WTC11 (cell line): Measurements from ENCODE around the gene LAMTOR5. TPM values are rescaled to one million over a fixed set of nuclear protein-coding genes. Genes with fewer than 3 reads are reported as not detected.

Experiments
- ATAC-seq: fragments of 200-7000 bp; cut with Tn5 transposase; 2 replicates; pipeline ENCODE4 v1.10.0; 2021; ENCODE audit warnings: mild to moderate bottlenecking, moderate library complexity
- CTCF ChIA-PET: fragments of 300-600 bp; sonication (Branson Sonifier 250); formaldehyde crosslinking; loops from one replicate; lab custom pipeline; 2021; ENCODE audit warnings: antibody characterized with exemption; lab: Charles Lee
- POLR2A ChIA-PET: fragments of 350-600 bp; sonication (Branson Sonifier 250); formaldehyde crosslinking; loops from one replicate; lab custom pipeline; 2021; ENCODE audit warnings: antibody characterized with exemption; lab: Charles Lee
- DNase-seq: peaks from one replicate; pipeline ENCODE4 v3.0.0; 2021; ENCODE audit warnings: low spot score
- H3K27ac Mint-ChIP-seq: 2 replicates; pipeline ENCODE4 v1.8.0; 2021; ENCODE audit warnings: mixed read lengths
- H3K27me3 Mint-ChIP-seq: 2 replicates; pipeline ENCODE4 v1.8.0; 2021; ENCODE audit warnings: low read depth, mild to moderate bottlenecking, moderate library complexity, mixed read lengths
- H3K36me3 Mint-ChIP-seq: 2 replicates; pipeline ENCODE4 v1.8.0; 2021; ENCODE audit warnings: mixed read lengths
- H3K4me1 Mint-ChIP-seq: 2 replicates; pipeline ENCODE4 v1.8.0; 2022; ENCODE audit warnings: mixed read lengths
- H3K4me3 Mint-ChIP-seq: 2 replicates; pipeline ENCODE4 v1.8.0; 2021; ENCODE audit warnings: mild to moderate bottlenecking, moderate library complexity, mixed read lengths
- H3K9me3 Mint-ChIP-seq: 2 replicates; pipeline ENCODE4 v1.8.0; 2021; ENCODE audit warnings: mixed read lengths
- CBFB ChIP-seq: sonication (generic); formaldehyde crosslinking; IDR thresholded peaks from 2 replicates; pipeline ENCODE4 v1.8.1; 2022; ENCODE audit warnings: mild to moderate bottlenecking, low read depth, missing genetic modification reagents
- EMX1 ChIP-seq: fragments of 250-450 bp; sonication (Bioruptor Pico); IDR thresholded peaks from 2 replicates; pipeline ENCODE4 v1.8.0; 2021; ENCODE audit warnings: mild to moderate bottlenecking
- ERG ChIP-seq: fragments of 250-450 bp; sonication (Bioruptor Pico); IDR thresholded peaks from 2 replicates; pipeline ENCODE4 v1.8.0; 2021; ENCODE audit warnings: mild to moderate bottlenecking
- ESRRA ChIP-seq: sonication (generic); formaldehyde crosslinking; IDR thresholded peaks from 2 replicates; pipeline ENCODE4 v1.8.1; 2022; ENCODE audit warnings: mild to moderate bottlenecking, missing genetic modification reagents, borderline replicate concordance
- ETV6 ChIP-seq: sonication (generic); formaldehyde crosslinking; IDR thresholded peaks from 2 replicates; pipeline ENCODE4 v1.8.1; 2022; ENCODE audit warnings: mild to moderate bottlenecking, missing genetic modification reagents
- FOXJ3 ChIP-seq: sonication (generic); formaldehyde crosslinking; IDR thresholded peaks from 2 replicates; pipeline ENCODE4 v1.9.0; 2021; ENCODE audit warnings: missing genetic modification reagents, mild to moderate bottlenecking, borderline replicate concordance
- GABPB1 ChIP-seq: sonication (generic); formaldehyde crosslinking; IDR thresholded peaks from 2 replicates; pipeline ENCODE4 v1.8.1; 2023; ENCODE audit warnings: mild to moderate bottlenecking, missing genetic modification reagents
- GTF2I ChIP-seq: fragments of 250-450 bp; sonication (Bioruptor Pico); conservative IDR thresholded peaks from 2 replicates; pipeline ENCODE4 v1.4.0; 2021; ENCODE audit warnings: mild to moderate bottlenecking
- IRF1 ChIP-seq: sonication (generic); formaldehyde crosslinking; IDR thresholded peaks from 2 replicates; pipeline ENCODE4 v1.8.0; 2023; ENCODE audit warnings: missing genetic modification reagents
- JAZF1 ChIP-seq: fragments of 250-450 bp; sonication (Bioruptor Pico); IDR thresholded peaks from 2 replicates; pipeline ENCODE4 v1.9.0; 2021; ENCODE audit warnings: moderate library complexity, mild to moderate bottlenecking, inconsistent platforms
- MLX ChIP-seq: sonication (generic); formaldehyde crosslinking; IDR thresholded peaks from 2 replicates; pipeline ENCODE4 v1.8.1; 2023; ENCODE audit warnings: mild to moderate bottlenecking, missing genetic modification reagents, moderate library complexity
- MXD4 ChIP-seq: fragments of 250-450 bp; sonication (Bioruptor Pico); IDR thresholded peaks from 2 replicates; pipeline ENCODE4 v1.8.0; 2021; ENCODE audit warnings: mild to moderate bottlenecking, moderate library complexity, borderline replicate concordance
- NFE2L1 ChIP-seq: sonication (generic); formaldehyde crosslinking; IDR thresholded peaks from 2 replicates; pipeline ENCODE4 v1.8.1; 2023; ENCODE audit warnings: missing genetic modification reagents
- OVOL2 ChIP-seq: fragments of 250-450 bp; sonication (Bioruptor Pico); IDR thresholded peaks from 2 replicates; pipeline ENCODE4 v1.9.0; 2021; ENCODE audit warnings: mild to moderate bottlenecking, borderline replicate concordance
- PRDM15 ChIP-seq: sonication (generic); formaldehyde crosslinking; IDR thresholded peaks from 2 replicates; pipeline ENCODE4 v1.8.0; 2022; ENCODE audit warnings: missing genetic modification reagents
- RORB ChIP-seq: fragments of 250-450 bp; sonication (Bioruptor Pico); IDR thresholded peaks from 2 replicates; pipeline ENCODE4 v1.9.0; 2021; ENCODE audit warnings: mild to moderate bottlenecking
- SOX15 ChIP-seq: fragments of 250-450 bp; sonication (Bioruptor Pico); IDR thresholded peaks from 2 replicates; pipeline ENCODE4 v1.9.0; 2021; ENCODE audit warnings: mild to moderate bottlenecking
- TCF7 ChIP-seq: sonication (generic); formaldehyde crosslinking; IDR thresholded peaks from 2 replicates; pipeline ENCODE4 v1.8.0; 2022; ENCODE audit warnings: mild to moderate bottlenecking, low read depth, missing genetic modification reagents, moderate library complexity
- TEAD1 ChIP-seq: sonication (generic); formaldehyde crosslinking; IDR thresholded peaks from 2 replicates; pipeline ENCODE4 v1.8.0; 2022; ENCODE audit warnings: mild to moderate bottlenecking, missing genetic modification reagents
- TEAD4 ChIP-seq: sonication (generic); formaldehyde crosslinking; IDR thresholded peaks from 2 replicates; pipeline ENCODE4 v1.8.0; 2022; ENCODE audit warnings: mild to moderate bottlenecking, missing genetic modification reagents
- TP53 ChIP-seq: sonication (generic); formaldehyde crosslinking; IDR thresholded peaks from 2 replicates; pipeline ENCODE4 v1.8.1; 2023; ENCODE audit warnings: mild to moderate bottlenecking, missing genetic modification reagents
- ZBTB21 ChIP-seq: sonication (generic); formaldehyde crosslinking; IDR thresholded peaks from 2 replicates; pipeline ENCODE4 v1.8.1; 2023; ENCODE audit warnings: mild to moderate bottlenecking, missing genetic modification reagents, borderline replicate concordance
- ZNF121 ChIP-seq: sonication (generic); formaldehyde crosslinking; IDR thresholded peaks from 2 replicates; pipeline ENCODE4 v1.8.0; 2023; ENCODE audit warnings: missing genetic modification reagents
- ZNF263 ChIP-seq: sonication (generic); formaldehyde crosslinking; IDR thresholded peaks from 2 replicates; pipeline ENCODE4 v1.8.1; 2022; ENCODE audit warnings: low read depth, mild to moderate bottlenecking, moderate library complexity, missing genetic modification reagents
- ZNF317 ChIP-seq: sonication (generic); formaldehyde crosslinking; IDR thresholded peaks from 2 replicates; pipeline ENCODE4 v1.8.1; 2023; ENCODE audit warnings: low read depth, mild to moderate bottlenecking, moderate library complexity, missing genetic modification reagents, borderline replicate concordance
- ZNF416 ChIP-seq: fragments of 250-450 bp; sonication (Bioruptor Pico); IDR thresholded peaks from 2 replicates; pipeline ENCODE4 v1.9.0; 2021; ENCODE audit warnings: mild to moderate bottlenecking, inconsistent platforms
- ZNF423 ChIP-seq: fragments of 250-450 bp; sonication (Bioruptor Pico); IDR thresholded peaks from 2 replicates; pipeline ENCODE4 v2.1.2; 2022; ENCODE audit warnings: mild to moderate bottlenecking, moderate library complexity
- ZSCAN18 ChIP-seq: fragments of 250-450 bp; sonication (Bioruptor Pico); IDR thresholded peaks from 2 replicates; pipeline ENCODE4 v2.1.2; 2022; ENCODE audit warnings: mild to moderate bottlenecking, moderate library complexity
- total RNA-seq: library from RNA; stranded (reverse); gene quantifications from 3 replicates; pipeline ENCODE4 v1.2.3, GENCODE V29; 2021

Gene LAMTOR5
- total RNA-seq, 1 experiment from 2014 or later = 76.0 TPM

GRCh38 chr1:110430366-110430765, 22.9 kb upstream of the LAMTOR5 start (continued):
- TF ChIP-seq ZSCAN18 (CRISPR knock-in tag) = no peak
- no peak for TF ChIP-seq TEAD4 (CRISPR knock-in tag)
- no peak for TF ChIP-seq ZNF423 (CRISPR knock-in tag)
- TF ChIP-seq, all 79 proteins: peak for 0

- DNase-seq = no peak
- Mint-ChIP-seq H3K4me3 (no peak overlapping the region), H3K4me1 (peaks cover 14% of the 10 kb centered on the region), H3K27ac (no peak overlapping the region), H3K9me3 (no peaks in the 10 kb centered on the region), H3K36me3 (no peaks in the 10 kb centered on the region), H3K27me3 (no peaks in the 10 kb centered on the region)
- ChIA-PET POLR2A (interaction anchor here (0.7 kb wide), 1 partner anchor 1696 kb away, joined by 3 read pairs; no protein-coding TSS in a partner anchor), CTCF (interaction anchor here (0.7 to 3.6 kb wide), 7 partner anchors 16 to 448 kb away, joined by 3 to 23 read pairs (median 5); no protein-coding TSS in a partner anchor)
- no peak for ATAC-seq
- TF ChIP-seq ZNF263 (CRISPR knock-in tag) (no peak), ZNF317 (CRISPR knock-in tag) (no peak), NFE2L1 (CRISPR knock-in tag) (no peak), JAZF1 (no peak), ZNF416 (no peak), SOX15 (no peak), GTF2I (CRISPR knock-in tag) (no peak), MXD4 (CRISPR knock-in tag) (no peak), ERG (CRISPR knock-in tag) (no peak), PRDM15 (CRISPR knock-in tag) (no peak), TEAD1 (no peak), ZNF121 (CRISPR knock-in tag) (no peak), MLX (no peak), TCF7 (CRISPR knock-in tag) (no peak)
Measured at GRCh38 chr1:110428946-110429345, 21.5 kb upstream of the LAMTOR5 start.

GRCh38 chr1:110426854-110427253, 19.4 kb upstream of the LAMTOR5 start:
- CTCF ChIA-PET = no interaction called here
- H3K27me3 Mint-ChIP-seq = no peaks in the 10 kb centered on the region
- ATAC-seq = no peak
- TF ChIP-seq ZBTB21 (CRISPR knock-in tag) (no peak), RORB (CRISPR knock-in tag) (no peak), NFE2L1 (CRISPR knock-in tag) (no peak), IRF1 (CRISPR knock-in tag) (no peak), CBFB (CRISPR knock-in tag) (no peak), FOXJ3 (no peak), ETV6 (CRISPR knock-in tag) (no peak), EMX1 (CRISPR knock-in tag) (no peak), OVOL2 (CRISPR knock-in tag) (no peak), GABPB1 (no peak), ESRRA (CRISPR knock-in tag) (no peak), SOX15 (no peak), TP53 (CRISPR knock-in tag) (no peak)

More at GRCh38 chr1:110426854-110427253, 19.4 kb upstream of the LAMTOR5 start:
- H3K36me3 Mint-ChIP-seq = peaks cover 2% of the 10 kb centered on the region; the same call in 1 of the 2 replicates
- H3K27ac Mint-ChIP-seq = no peak overlapping the region
- H3K9me3 Mint-ChIP-seq = peaks cover 4% of the 10 kb centered on the region
- POLR2A ChIA-PET = no interaction called here
- peaks cover 13% of the 10 kb centered on the region for H3K4me1 Mint-ChIP-seq
- no peak overlapping the region for H3K4me3 Mint-ChIP-seq
- no peak for DNase-seq
